ENCODE data around the gene ELAC2.

Gene ELAC2

GRCh38 chr17:13016881-13017654 lies 759 bp downstream of the ELAC2 start:
- no peak for DNase-seq

DNA sequence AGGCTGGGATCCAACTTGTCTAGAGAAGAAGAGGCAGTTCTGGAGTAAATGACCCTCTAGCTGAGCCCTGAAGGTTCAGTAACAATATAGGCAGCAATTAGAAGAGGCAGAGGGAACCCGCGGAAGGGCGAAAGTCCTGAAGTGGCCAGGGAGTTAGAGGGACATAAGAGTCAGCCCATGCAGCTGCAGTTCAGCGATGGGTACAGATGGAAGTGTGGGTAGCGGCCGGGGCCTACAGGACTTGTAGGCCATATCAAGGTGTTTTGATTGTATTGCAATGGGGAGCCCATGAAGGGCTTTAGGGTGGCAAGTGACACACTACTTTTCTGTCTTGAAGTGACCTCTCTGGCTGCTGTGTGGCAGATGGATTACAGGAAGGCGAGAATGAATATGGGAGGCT lies 3.0 kb downstream of the ELAC2 start:
- DNase-seq = no peak

DNA sequence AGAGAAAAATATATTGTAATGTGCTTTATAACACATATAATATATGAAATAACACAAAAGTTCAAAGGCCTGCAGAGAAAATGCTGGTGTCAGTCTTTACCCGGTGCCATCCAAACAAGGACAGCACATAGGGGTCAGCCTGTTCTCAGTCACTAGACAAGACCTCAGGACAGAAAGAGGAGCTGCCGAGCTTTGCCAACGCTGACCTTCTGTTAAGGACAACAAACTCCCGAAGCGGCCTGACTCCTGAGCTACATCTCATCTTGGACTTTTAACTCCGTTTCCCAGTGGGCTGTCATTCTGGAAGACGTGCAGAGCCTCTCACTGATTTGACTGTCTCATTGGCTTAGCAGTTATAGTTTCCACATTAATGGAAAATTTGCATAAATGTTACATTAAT lies 6.9 kb downstream of the ELAC2 start:
- no peak for DNase-seq

GRCh38 chr17:13008461-13008860 lies 9.4 kb downstream of the ELAC2 start:
- DNase-seq = no peak

DNA sequence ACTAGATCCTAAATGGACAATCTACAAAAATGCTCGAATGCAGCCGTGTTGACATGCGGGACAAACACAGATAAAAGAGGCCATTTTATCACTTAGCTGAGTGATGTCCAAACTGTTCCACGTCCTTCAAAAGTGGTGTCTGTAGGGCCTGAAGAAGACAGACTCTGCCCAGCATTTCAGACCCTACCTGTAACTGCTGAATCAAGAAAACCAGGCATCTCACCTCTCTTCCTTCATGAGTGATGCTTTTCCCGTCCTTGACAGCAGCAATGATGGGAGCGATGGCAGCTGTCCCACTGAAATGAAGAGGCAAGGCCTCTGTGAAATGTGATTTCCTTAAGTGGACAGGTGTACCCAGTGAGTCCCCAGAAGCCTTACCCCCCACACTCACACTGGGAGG lies 12.3 kb downstream of the ELAC2 start:
- no peak for DNase-seq

- DNase-seq = no peak
Measured at GRCh38 chr17:13004336-13004735, 13.5 kb downstream of the ELAC2 start.

DNA sequence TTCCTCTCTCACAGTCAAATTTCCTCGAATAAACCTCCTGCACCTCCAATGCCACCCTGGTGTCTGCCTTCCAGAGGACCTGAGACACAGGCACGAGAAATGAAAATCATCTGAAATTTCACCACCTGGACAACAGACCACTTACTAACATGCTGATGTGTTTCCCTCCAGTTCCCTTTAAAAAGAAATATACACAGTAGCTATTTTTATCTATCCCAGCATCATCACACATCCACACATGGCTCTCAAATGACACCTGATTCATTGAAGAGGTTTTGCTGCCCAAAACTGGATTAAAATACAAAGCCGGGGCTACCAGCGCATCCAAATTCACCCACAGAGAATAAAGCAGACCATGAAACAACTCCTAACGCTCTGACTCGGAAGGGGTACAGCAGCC lies 13.9 kb downstream of the ELAC2 start:
- DNase-seq = no peak

GRCh38 chr17:13003454-13003851 lies 14.4 kb downstream of the ELAC2 start:
- no peak for DNase-seq

- DNase-seq = peak; percentile 75
Measured at GRCh38 chr17:13002761-13003453, 14.9 kb downstream of the ELAC2 start.

GRCh38 chr17:13001991-13002615 lies 15.7 kb downstream of the ELAC2 start:
- no peak for DNase-seq

GRCh38 chr17:13000561-13000960 lies 17.3 kb downstream of the ELAC2 start:
- no peak for DNase-seq

GRCh38 chr17:12998874-12999273 lies 19.0 kb downstream of the ELAC2 start:
- DNase-seq = no peak

- no peak for DNase-seq
Measured at GRCh38 chr17:12998461-12998860, 19.4 kb downstream of the ELAC2 start.

DNA sequence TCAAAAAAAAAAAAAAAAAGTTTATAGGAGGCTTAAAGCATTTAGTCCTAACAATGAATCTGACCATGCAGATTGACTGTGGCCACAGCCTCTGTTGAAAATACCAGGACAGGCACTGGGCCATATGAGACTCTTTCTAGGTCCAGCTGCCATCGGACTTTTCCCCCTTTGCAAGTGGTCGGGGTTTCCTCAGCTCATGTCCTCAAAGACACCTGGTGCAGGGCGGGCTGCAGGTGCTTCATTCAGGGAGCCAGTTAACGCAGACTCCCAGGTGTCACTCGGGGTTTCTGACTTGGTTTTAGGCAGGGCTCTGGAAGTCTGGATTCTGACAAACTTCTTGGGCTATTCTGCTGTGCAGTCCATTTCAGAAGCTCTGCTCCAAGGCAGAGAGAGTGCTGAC lies 20.9 kb downstream of the ELAC2 start:
- no peak for DNase-seq

DNA sequence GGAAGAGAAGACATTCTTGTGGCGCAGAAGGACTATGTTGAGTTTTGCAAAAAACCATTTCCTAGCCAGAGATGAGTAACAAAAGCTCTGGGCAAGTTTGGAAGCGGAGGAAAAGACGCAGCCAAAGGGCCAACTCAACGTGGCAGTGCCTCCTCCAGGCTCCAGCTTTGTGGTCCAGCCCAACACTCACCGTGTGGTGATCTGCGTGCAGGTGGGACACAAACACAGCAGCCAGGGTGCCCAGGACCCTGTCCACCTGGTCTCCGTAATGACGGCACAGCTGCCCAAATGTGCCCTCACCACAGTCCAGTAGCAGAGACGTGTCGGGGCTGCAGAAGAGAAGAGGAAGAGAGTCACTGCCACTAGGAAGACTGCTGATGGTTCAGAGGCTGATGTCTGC lies 21.5 kb downstream of the ELAC2 start:
- no peak for DNase-seq

- no peak for DNase-seq
Measured at GRCh38 chr17:12995896-12996295, 21.9 kb downstream of the ELAC2 start.

- DNase-seq = no peak
Measured at GRCh38 chr17:12995106-12995895, 22.5 kb downstream of the ELAC2 start.

- DNase-seq = no peak
Measured at GRCh38 chr17:12994341-12995074, 23.3 kb downstream of the ELAC2 start.

- no peak for DNase-seq
Measured at GRCh38 chr17:12993631-12994030, 24.2 kb downstream of the ELAC2 start.

- DNase-seq = no peak
Measured at GRCh38 chr17:12992676-12993075, 25.2 kb downstream of the ELAC2 start.

- no peak for DNase-seq
Measured at GRCh38 chr17:12990926-12991325, 26.9 kb downstream of the ELAC2 start.

- DNase-seq = no peak
Measured at GRCh38 chr17:12990041-12990808, 27.6 kb downstream of the ELAC2 start.
